H1 (cell line): ENCODE results near the gene OSBP2. TPM values are rescaled to one million over a fixed set of nuclear protein-coding genes. Genes with fewer than 3 reads are reported as not detected.
A peak's percentile ranks its signal among the peaks of the same experiment; 100 is the strongest.

Experiments used
- CTCF ChIA-PET: fragments of 300-600 bp; sonication (Branson Sonifier 250); formaldehyde crosslinking; loops from one replicate; lab custom pipeline; 2021; ENCODE audit not compliant: partially characterized antibody; lab: Charles Lee
- POLR2A ChIA-PET: fragments of 300-600 bp; sonication (Branson Sonifier 250); formaldehyde crosslinking; loops from one replicate; lab custom pipeline; 2021; ENCODE audit warnings: inconsistent platforms; ENCODE audit not compliant: partially characterized antibody; lab: Charles Lee
- DNase-seq, 2 experiments: peaks; one replicate each; pipeline versions ENCODE4 v3.0.0 to v3.0.0-alpha.2; 2010 to 2022; ENCODE audit warnings: low spot score in 2 of 2, low read depth in 1 of 2, mixed read lengths in 1 of 2
- FAIRE-seq: peaks from 2 replicates; lab custom pipeline; 2011; peaks lifted over from hg19 to GRCh38; lab: Jason Lieb, UNC
- H2AFZ ChIP-seq: 2 replicates; pipeline ENCODE4 v1.8.1; 2012; ENCODE audit warnings: low read length, inconsistent platforms
- H2AK5ac ChIP-seq: 2 replicates; pipeline ENCODE4 v1.6.1; 2013; ENCODE audit warnings: low read depth, low read length
- H2BK120ac ChIP-seq: replicated peaks from 2 replicates; pipeline ENCODE3; 2013; ENCODE audit warnings: low read depth, low read length, inconsistent platforms
- H2BK12ac ChIP-seq: 2 replicates; pipeline ENCODE4 v1.6.1; 2013; ENCODE audit warnings: low read depth, low read length
- H2BK15ac ChIP-seq: 2 replicates; pipeline ENCODE4 v1.6.1; 2013; ENCODE audit warnings: low read length
- H2BK20ac ChIP-seq: 2 replicates; pipeline ENCODE4 v1.6.1; 2013; ENCODE audit warnings: low read length
- H2BK5ac ChIP-seq: 2 replicates; pipeline ENCODE4 v1.6.1; 2013; ENCODE audit warnings: low read depth, low read length
- H3K14ac ChIP-seq: 2 replicates; pipeline ENCODE4 v1.6.1; 2013; ENCODE audit warnings: inconsistent platforms; ENCODE audit not compliant: insufficient read length
- H3K18ac ChIP-seq: 2 replicates; pipeline ENCODE4 v1.6.1; 2013; ENCODE audit warnings: low read length; ENCODE audit errors: extremely low read depth
- H3K23ac ChIP-seq: 2 replicates; pipeline ENCODE4 v1.6.1; 2013; ENCODE audit warnings: inconsistent platforms; ENCODE audit not compliant: insufficient read length
- H3K23me2 ChIP-seq: 2 replicates; pipeline ENCODE4 v1.6.1; 2013; ENCODE audit warnings: low read depth, low read length
- H3K27ac ChIP-seq: 2 replicates; pipeline ENCODE4 v1.6.1; 2011; ENCODE audit warnings: low read depth, low read length, inconsistent platforms
- H3K27me3 ChIP-seq, 4 experiments: replicated peaks in 1 of 4; 1 replicate in 1 of 4; 2 replicates in 3 of 4; pipeline versions ENCODE4 v1.6.1 to v1.8.1; 2011 to 2013; ENCODE audit warnings: low read length in 3 of 4, mild to moderate bottlenecking in 3 of 4, inconsistent platforms in 2 of 4, mixed read lengths in 2 of 4, moderate library complexity in 1 of 4; ENCODE audit not compliant: control insufficient read depth in 3 of 4, insufficient read depth in 3 of 4; ENCODE audit errors: extremely low read depth in 1 of 4
- H3K36me3 ChIP-seq, 4 experiments: 2 replicates each; pipeline versions ENCODE4 v1.6.1 to v1.8.1; 2011 to 2013; ENCODE audit warnings: mild to moderate bottlenecking in 4 of 4, low read length in 3 of 4, moderate library complexity in 2 of 4, control low read depth in 1 of 4, inconsistent platforms in 1 of 4; ENCODE audit not compliant: insufficient read depth in 4 of 4, control insufficient read depth in 2 of 4
- H3K4ac ChIP-seq: replicated peaks from 2 replicates; pipeline ENCODE3; 2013; ENCODE audit warnings: low read length, low read depth, mixed read lengths, inconsistent platforms; ENCODE audit not compliant: insufficient read length
- H3K4me1 ChIP-seq, 4 experiments: replicated peaks in 1 of 4; 1 replicate in 1 of 4; 2 replicates in 3 of 4; pipeline versions ENCODE4 v1.6.1 to v1.8.1; 2011 to 2013; ENCODE audit warnings: low read length in 3 of 4, inconsistent platforms in 2 of 4, mixed read lengths in 1 of 4; ENCODE audit not compliant: insufficient read depth in 4 of 4, control insufficient read depth in 3 of 4
- H3K4me2 ChIP-seq, 2 experiments: 2 replicates each; pipeline versions ENCODE4 v1.6.1 to v1.8.1; 2011 to 2013; ENCODE audit warnings: low read depth in 2 of 2, low read length in 2 of 2, control low read depth in 1 of 2, inconsistent platforms in 1 of 2, mild to moderate bottlenecking in 1 of 2; ENCODE audit not compliant: insufficient read depth in 1 of 2
- H3K4me3 ChIP-seq, 4 experiments: fragments of 200-600, 300-600 bp in 1 of 4; sonication (generic), shearing (Covaris generic), sonication (Bioruptor Twin) in 1 of 4; 2 replicates each; pipeline versions ENCODE4 v1.5.1 to v1.8.1; 2011 to 2016; ENCODE audit warnings: low read length in 4 of 4, low read depth in 3 of 4, control low read depth in 2 of 4, inconsistent platforms in 2 of 4, mild to moderate bottlenecking in 2 of 4, mixed read lengths in 1 of 4, moderate library complexity in 1 of 4; ENCODE audit not compliant: insufficient read depth in 2 of 4; ENCODE audit errors: extremely low read depth in 1 of 4
- H3K56ac ChIP-seq: replicated peaks from 2 replicates; pipeline ENCODE3; 2013; ENCODE audit warnings: low read depth, mild to moderate bottlenecking, mixed read lengths, low read length, inconsistent platforms; ENCODE audit not compliant: insufficient read length
- H3K79me1 ChIP-seq: 2 replicates; pipeline ENCODE4 v1.6.1; 2013; ENCODE audit warnings: low read depth, low read length, control low read depth
- H3K79me2 ChIP-seq, 2 experiments: 2 replicates each; pipeline versions ENCODE4 v1.6.1 to v1.8.1; 2012 to 2013; ENCODE audit warnings: low read length in 2 of 2, mild to moderate bottlenecking in 2 of 2, inconsistent platforms in 1 of 2; ENCODE audit not compliant: insufficient read depth in 2 of 2, control insufficient read depth in 1 of 2
- H3K9ac ChIP-seq, 4 experiments: replicated peaks in 1 of 4; 1 replicate in 1 of 4; 2 replicates in 3 of 4; pipeline versions ENCODE4 v1.6.1 to v1.8.1; 2011 to 2013; ENCODE audit warnings: low read depth in 3 of 4, low read length in 3 of 4, control low read depth in 2 of 4, mild to moderate bottlenecking in 2 of 4, moderate library complexity in 2 of 4, inconsistent platforms in 1 of 4; ENCODE audit errors: extremely low read depth in 1 of 4
- H3K9me3 ChIP-seq, 2 experiments: 2 replicates each; pipeline versions ENCODE4 v1.6.1 to v1.8.1; 2012 to 2013; ENCODE audit warnings: mild to moderate bottlenecking in 2 of 2, moderate library complexity in 2 of 2, control low read depth in 1 of 2, inconsistent platforms in 1 of 2, low read depth in 1 of 2, low read length in 1 of 2, mixed read lengths in 1 of 2; ENCODE audit not compliant: insufficient read depth in 2 of 2
- H4K20me1 ChIP-seq, 2 experiments: replicated peaks in 1 of 2; 2 replicates each; pipeline versions ENCODE3 to v1.8.1; 2011 to 2013; ENCODE audit warnings: inconsistent platforms in 2 of 2, low read length in 2 of 2, mild to moderate bottlenecking in 1 of 2; ENCODE audit not compliant: insufficient read depth in 2 of 2, control insufficient read depth in 1 of 2
- H4K5ac ChIP-seq: 2 replicates; pipeline ENCODE4 v1.6.1; 2013; ENCODE audit warnings: low read length, low read depth, mixed read lengths, inconsistent platforms; ENCODE audit not compliant: insufficient read length
- H4K8ac ChIP-seq: 2 replicates; pipeline ENCODE4 v1.8.0; 2013; ENCODE audit warnings: mild to moderate bottlenecking, moderate library complexity, low read length, inconsistent platforms; ENCODE audit not compliant: insufficient read depth; ENCODE audit errors: extremely low read depth
- H4K91ac ChIP-seq: replicated peaks from 2 replicates; pipeline ENCODE3; 2013; ENCODE audit warnings: low read length, mixed read lengths, inconsistent platforms; ENCODE audit not compliant: insufficient read length
- BRCA1 ChIP-seq: IDR thresholded peaks from 2 replicates; pipeline ENCODE4 v1.6.1; 2012; ENCODE audit warnings: low read depth, low read length, improper control_type of control experiment
- CTCF ChIP-seq, 3 experiments: IDR thresholded peaks; 1 replicate in 2 of 3; 2 replicates in 1 of 3; pipeline versions ENCODE4 v1.5.1 to v1.6.1; 2011; ENCODE audit warnings: low read length in 3 of 3, mild to moderate bottlenecking in 3 of 3, inconsistent platforms in 2 of 3, low read depth in 1 of 3, moderate library complexity in 1 of 3; ENCODE audit not compliant: insufficient read depth in 1 of 3; ENCODE audit errors: control extremely low read depth in 1 of 3
- WGBS, 2 experiments: shearing (Covaris generic) in 1 of 2; methylation state at CpG; one replicate each; pipeline versions ENCODE4 v1.1.6 to v1.1.7; 2013 to 2015; ENCODE audit warnings: low lambda C conversion rate in 2 of 2, mixed read lengths in 2 of 2, inconsistent platforms in 1 of 2, low coverage in 1 of 2, missing lambda C conversion rate in 1 of 2; ENCODE audit not compliant: insufficient replicate concordance in 2 of 2, insufficient coverage in 1 of 2, insufficient read length in 1 of 2; ENCODE audit errors: extremely low coverage in 1 of 2, missing lambda C conversion rate in 1 of 2; 5-methylcytosine and 5-hydroxymethylcytosine counted together
- polyA plus RNA-seq, 7 experiments: library from polyadenylated mRNA; depleted of rRNA in 3 of 7; stranded (reverse) in 5 of 7; unstranded in 2 of 7; fragments of >200 nt in 5 of 7; fragments of 200-250 nt in 2 of 7; gene quantifications; 1 replicate in 5 of 7; 2 replicates in 1 of 7; 4 replicates in 1 of 7; pipeline versions ENCODE4 v1.2.1 to v1.2.3, GENCODE V29; 2011 to 2013; ENCODE audit warnings: missing spikeins in 2 of 7, mixed read lengths in 2 of 7
- total RNA-seq: library from RNA; stranded (reverse); fragmentation: NEBNext Ultra II Directional; extraction: Animal tissue kit (Norgen Biotek cat#: 25700); gene quantifications from 2 replicates; pipeline ENCODE4 v1.2.1, GENCODE V29; 2021
- TF ChIP-seq, protein P1 (sequence below): IDR thresholded peaks from 2 replicates; pipeline ENCODE4 v1.6.1; 2012; ENCODE audit warnings: inconsistent platforms

OSBP2 gene
- total and polyA plus RNA-seq, 2 of the 8 experiments (the other 6 are each of a cell fraction or from before 2014, with no cell fraction given) = 3.4 to 3.7 TPM

DNA sequence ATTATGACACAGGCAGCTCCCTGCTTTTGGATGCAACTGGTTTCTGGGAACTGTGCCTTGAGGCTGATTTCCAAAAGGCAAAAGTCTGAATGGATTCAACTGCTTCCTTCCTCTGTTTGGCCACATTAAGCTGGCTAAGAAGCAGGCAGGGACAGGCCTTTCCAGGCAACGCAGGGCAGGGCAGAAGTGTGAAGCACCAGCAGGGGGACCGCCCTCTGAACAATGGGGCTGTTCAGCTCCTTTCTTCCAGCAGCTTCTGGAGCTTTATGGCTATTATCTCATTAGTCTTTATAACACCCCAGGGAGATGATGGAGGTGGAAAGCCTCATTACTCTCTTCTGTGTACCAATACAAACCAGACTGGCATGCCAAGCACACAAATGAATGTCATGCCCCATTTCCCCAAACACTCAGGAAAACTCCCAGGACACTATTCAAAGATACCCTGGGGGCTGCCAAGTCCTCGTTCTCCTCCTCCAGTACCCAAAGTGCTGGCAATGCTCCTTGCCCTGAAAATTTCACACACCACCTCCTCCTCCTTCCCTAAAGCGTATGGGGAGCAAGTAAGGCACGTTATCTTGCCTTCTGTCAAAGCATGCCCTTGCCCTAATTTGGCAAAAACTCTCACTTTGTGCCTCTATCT is 252.6 kb downstream of the OSBP2 start:
- Histone ChIP-seq H2BK5ac (no peak overlapping the region), H2BK12ac (no peak overlapping the region), H3K79me1 (peaks cover 5% of the 10 kb centered on the region), H4K8ac (no peak overlapping the region), H3K4me1 (no peaks in the 10 kb centered on the region), H4K91ac (no peak overlapping the region), H2AFZ (no peak overlapping the region), H3K79me2 (no peaks in the 10 kb centered on the region), H2BK120ac (no peak overlapping the region), H3K27ac (no peak overlapping the region), H2AK5ac (no peak overlapping the region), H2BK15ac (no peak overlapping the region), H3K9ac (no peak overlapping the region), H3K23ac (no peak overlapping the region), H3K14ac (no peak overlapping the region), H2BK20ac (no peak overlapping the region), H4K5ac (no peak overlapping the region), H4K20me1 (peaks cover 6 to 14% of the 10 kb centered on the region in 2 experiments), H3K18ac (no peak overlapping the region), H3K4me3 (no peak overlapping the region), H3K27me3 (no peaks in the 10 kb centered on the region), H3K36me3 (peaks cover 52 to 92% (median 86%) of the 10 kb centered on the region in 4 experiments), H3K4me2 (no peak overlapping the region), H3K4ac (no peak overlapping the region), H3K23me2 (no peaks in the 10 kb centered on the region), H3K9me3 (no peaks in the 10 kb centered on the region), H3K56ac (no peak overlapping the region)
- FAIRE-seq (no peak), DNase-seq (no peak)
- WGBS, 2 experiments = 93% methylated on average over 5 of the region's 5 CpGs; no CpG with 5 or more reads in 1 of the 2 experiments
- ChIA-PET POLR2A (interaction anchor here (0.9 to 2.4 kb wide), 8 partner anchors 9 to 138 kb away, joined by 3 to 12 read pairs (median 5); partner anchors contain the start of genes MORC2 and TUG1), CTCF (interaction anchor here (0.5 to 2.6 kb wide), 21 partner anchors 8 to 1992 kb away, joined by 3 to 7 read pairs (median 3); partner anchors contain the start of gene SMTN)
- TF ChIP-seq, protein P1, sequence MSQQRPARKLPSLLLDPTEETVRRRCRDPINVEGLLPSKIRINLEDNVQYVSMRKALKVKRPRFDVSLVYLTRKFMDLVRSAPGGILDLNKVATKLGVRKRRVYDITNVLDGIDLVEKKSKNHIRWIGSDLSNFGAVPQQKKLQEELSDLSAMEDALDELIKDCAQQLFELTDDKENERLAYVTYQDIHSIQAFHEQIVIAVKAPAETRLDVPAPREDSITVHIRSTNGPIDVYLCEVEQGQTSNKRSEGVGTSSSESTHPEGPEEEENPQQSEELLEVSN = no peak
- TF ChIP-seq CTCF (IDR thresholded peaks at IDR 0.05; ENCODE audit: control extremely low read depth in 1 of 3, insufficient read depth in 1 of 3, low read depth in 1 of 3, low read length in 3 of 3) (peak in 1 of 3 experiments; percentile 17; a peak in 1 of 4 replicates), BRCA1 (no peak)
